ENCODE results near the gene CTNNA2. TPM values are rescaled to one million over a fixed set of nuclear protein-coding genes. Genes with fewer than 3 reads are reported as not detected.

The CTNNA2 gene
- total RNA-seq, 2 experiments from 2014 or later, result not detected

GRCh38 chr2:80370375-80371009 lies 857.6 kb downstream of the CTNNA2 start:
- Mint-ChIP-seq H3K27me3 (no peaks in the 10 kb centered on the region), H3K36me3 (ENCODE audit: low read depth) (no peaks in the 10 kb centered on the region), H3K4me1 (no peaks in the 10 kb centered on the region), H3K4me3 (no peak overlapping the region), H3K9me3 (peaks cover 7% of the 10 kb centered on the region), H3K27ac (no peak overlapping the region)
- ChIA-PET CTCF (no interaction called here), POLR2A (no interaction called here)
- DNase-seq, result no peak

- no peak for DNase-seq
- Mint-ChIP-seq H3K4me1 (no peaks in the 10 kb centered on the region), H3K9me3 (peaks cover 13% of the 10 kb centered on the region), H3K4me3 (no peak overlapping the region), H3K36me3 (ENCODE audit: low read depth) (no peaks in the 10 kb centered on the region), H3K27ac (no peak overlapping the region), H3K27me3 (no peaks in the 10 kb centered on the region)
- ChIA-PET POLR2A (no interaction called here), CTCF (no interaction called here)
Measured at GRCh38 chr2:80374105-80374504, 861.3 kb downstream of the CTNNA2 start.

- Mint-ChIP-seq H3K36me3 (ENCODE audit: low read depth) (no peaks in the 10 kb centered on the region), H3K27ac (no peak overlapping the region), H3K9me3 (peaks cover 7% of the 10 kb centered on the region), H3K4me3 (no peak overlapping the region), H3K4me1 (no peaks in the 10 kb centered on the region), H3K27me3 (no peaks in the 10 kb centered on the region)
- DNase-seq, result no peak
- ChIA-PET CTCF (no interaction called here), POLR2A (no interaction called here)
Measured at GRCh38 chr2:80377071-80377470, 864.2 kb downstream of the CTNNA2 start.

- no peaks in the 10 kb centered on the region for H3K36me3 Mint-ChIP-seq (ENCODE audit: low read depth)
- CTCF ChIA-PET, result no interaction called here
- DNase-seq, result no peak
- H3K4me3 Mint-ChIP-seq, result no peak overlapping the region
- POLR2A ChIA-PET, result no interaction called here
- H3K27ac Mint-ChIP-seq, result no peak overlapping the region
- H3K4me1 Mint-ChIP-seq, result no peaks in the 10 kb centered on the region
- no peaks in the 10 kb centered on the region for H3K27me3 Mint-ChIP-seq
- peaks cover 9% of the 10 kb centered on the region for H3K9me3 Mint-ChIP-seq
Measured at GRCh38 chr2:80380736-80381135, 867.9 kb downstream of the CTNNA2 start.

- no peaks in the 10 kb centered on the region for H3K36me3 Mint-ChIP-seq (ENCODE audit: low read depth)
- no peak overlapping the region for H3K4me3 Mint-ChIP-seq
- CTCF ChIA-PET, result no interaction called here
- no peak for DNase-seq
- H3K27me3 Mint-ChIP-seq, result no peaks in the 10 kb centered on the region
- no peaks in the 10 kb centered on the region for H3K4me1 Mint-ChIP-seq
- POLR2A ChIA-PET, result no interaction called here
- H3K9me3 Mint-ChIP-seq, result peaks cover 5% of the 10 kb centered on the region
- no peak overlapping the region for H3K27ac Mint-ChIP-seq
Measured at GRCh38 chr2:80381666-80382065, 868.8 kb downstream of the CTNNA2 start.

- DNase-seq, result no peak
- no peak overlapping the region for H3K4me3 Mint-ChIP-seq
- H3K9me3 Mint-ChIP-seq, result peaks cover 4% of the 10 kb centered on the region
- no peaks in the 10 kb centered on the region for H3K4me1 Mint-ChIP-seq
- no peaks in the 10 kb centered on the region for H3K36me3 Mint-ChIP-seq (ENCODE audit: low read depth)
- no peaks in the 10 kb centered on the region for H3K27me3 Mint-ChIP-seq
- ChIA-PET CTCF (no interaction called here), POLR2A (no interaction called here)
- H3K27ac Mint-ChIP-seq, result no peak overlapping the region
Measured at GRCh38 chr2:80392441-80392840, 879.6 kb downstream of the CTNNA2 start.

- Mint-ChIP-seq H3K27ac (no peak overlapping the region), H3K4me3 (no peak overlapping the region), H3K9me3 (peaks cover 10% of the 10 kb centered on the region), H3K36me3 (ENCODE audit: low read depth) (no peaks in the 10 kb centered on the region), H3K27me3 (no peaks in the 10 kb centered on the region), H3K4me1 (no peaks in the 10 kb centered on the region)
- ChIA-PET POLR2A (no interaction called here), CTCF (no interaction called here)
- no peak for DNase-seq
Measured at GRCh38 chr2:80393991-80394390, 881.1 kb downstream of the CTNNA2 start.

- POLR2A ChIA-PET, result no interaction called here
- CTCF ChIA-PET, result no interaction called here
- H3K27ac Mint-ChIP-seq, result no peak overlapping the region
Measured at GRCh38 chr2:80395251-80395650, 882.4 kb downstream of the CTNNA2 start.

GRCh38 chr2:80396276-80396675 lies 883.4 kb downstream of the CTNNA2 start:
- H3K36me3 Mint-ChIP-seq (ENCODE audit: low read depth), result no peaks in the 10 kb centered on the region
- no peak overlapping the region for H3K4me3 Mint-ChIP-seq
- H3K4me1 Mint-ChIP-seq, result no peaks in the 10 kb centered on the region
- H3K9me3 Mint-ChIP-seq, result peaks cover 20% of the 10 kb centered on the region
- POLR2A ChIA-PET, result no interaction called here
- H3K27me3 Mint-ChIP-seq, result no peaks in the 10 kb centered on the region
- DNase-seq, result no peak
- CTCF ChIA-PET, result no interaction called here
- H3K27ac Mint-ChIP-seq, result no peak overlapping the region

More at GRCh38 chr2:80395251-80395650, 882.4 kb downstream of the CTNNA2 start:
- H3K36me3 Mint-ChIP-seq (ENCODE audit: low read depth), result no peaks in the 10 kb centered on the region
- DNase-seq, result no peak
- no peak overlapping the region for H3K4me3 Mint-ChIP-seq
- H3K4me1 Mint-ChIP-seq, result no peaks in the 10 kb centered on the region
- H3K27me3 Mint-ChIP-seq, result no peaks in the 10 kb centered on the region
- H3K9me3 Mint-ChIP-seq, result peaks cover 13% of the 10 kb centered on the region

- Mint-ChIP-seq H3K9me3 (peaks cover 15% of the 10 kb centered on the region), H3K27ac (no peak overlapping the region), H3K36me3 (ENCODE audit: low read depth) (no peaks in the 10 kb centered on the region)
Measured at GRCh38 chr2:80403081-80403480, 890.2 kb downstream of the CTNNA2 start.

GRCh38 chr2:80407377-80407776 lies 894.5 kb downstream of the CTNNA2 start:
- CTCF ChIA-PET, result no interaction called here
- no peaks in the 10 kb centered on the region for H3K27me3 Mint-ChIP-seq
- no peaks in the 10 kb centered on the region for H3K4me1 Mint-ChIP-seq
- POLR2A ChIA-PET, result no interaction called here
- DNase-seq, result no peak
- no peak overlapping the region for H3K27ac Mint-ChIP-seq
- no peaks in the 10 kb centered on the region for H3K36me3 Mint-ChIP-seq (ENCODE audit: low read depth)
- peaks cover 4% of the 10 kb centered on the region for H3K9me3 Mint-ChIP-seq
- H3K4me3 Mint-ChIP-seq, result no peak overlapping the region

More at GRCh38 chr2:80403081-80403480, 890.2 kb downstream of the CTNNA2 start:
- Mint-ChIP-seq H3K27me3 (no peaks in the 10 kb centered on the region), H3K4me3 (no peak overlapping the region), H3K4me1 (no peaks in the 10 kb centered on the region)
- no peak for DNase-seq
- CTCF ChIA-PET, result no interaction called here
- POLR2A ChIA-PET, result no interaction called here

GRCh38 chr2:80410346-80410745 lies 897.5 kb downstream of the CTNNA2 start:
- peaks cover 13% of the 10 kb centered on the region for H3K9me3 Mint-ChIP-seq
- H3K36me3 Mint-ChIP-seq (ENCODE audit: low read depth), result no peaks in the 10 kb centered on the region
- POLR2A ChIA-PET, result no interaction called here
- DNase-seq, result no peak
- no peaks in the 10 kb centered on the region for H3K4me1 Mint-ChIP-seq
- no peaks in the 10 kb centered on the region for H3K27me3 Mint-ChIP-seq
- no peak overlapping the region for H3K4me3 Mint-ChIP-seq
- CTCF ChIA-PET, result no interaction called here
- H3K27ac Mint-ChIP-seq, result no peak overlapping the region

- no peak overlapping the region for H3K27ac Mint-ChIP-seq
- DNase-seq, result no peak
- no peaks in the 10 kb centered on the region for H3K27me3 Mint-ChIP-seq
- peaks cover 13% of the 10 kb centered on the region for H3K9me3 Mint-ChIP-seq
- H3K36me3 Mint-ChIP-seq (ENCODE audit: low read depth), result no peaks in the 10 kb centered on the region
- H3K4me3 Mint-ChIP-seq, result no peak overlapping the region
- ChIA-PET POLR2A (no interaction called here), CTCF (no interaction called here)
- no peaks in the 10 kb centered on the region for H3K4me1 Mint-ChIP-seq
Measured at GRCh38 chr2:80413136-80413535, 900.3 kb downstream of the CTNNA2 start.

GRCh38 chr2:80417737-80418136 lies 904.9 kb downstream of the CTNNA2 start:
- Mint-ChIP-seq H3K4me1 (no peaks in the 10 kb centered on the region), H3K9me3 (peaks cover 13% of the 10 kb centered on the region), H3K36me3 (ENCODE audit: low read depth) (no peaks in the 10 kb centered on the region), H3K4me3 (no peak overlapping the region), H3K27ac (no peak overlapping the region), H3K27me3 (no peaks in the 10 kb centered on the region)
- ChIA-PET CTCF (no interaction called here), POLR2A (no interaction called here)
- DNase-seq, result no peak
